Activated naive CD4-positive, alpha-beta T cell treated with Interleukin-2 at 50 U/mL for 16 hours (primary cell): ENCODE data around the gene CHST8.

Experiments used
- DNase-seq: peaks from one replicate; pipeline ENCODE4 v3.0.0-alpha.2; 2020

Gene CHST8

DNA sequence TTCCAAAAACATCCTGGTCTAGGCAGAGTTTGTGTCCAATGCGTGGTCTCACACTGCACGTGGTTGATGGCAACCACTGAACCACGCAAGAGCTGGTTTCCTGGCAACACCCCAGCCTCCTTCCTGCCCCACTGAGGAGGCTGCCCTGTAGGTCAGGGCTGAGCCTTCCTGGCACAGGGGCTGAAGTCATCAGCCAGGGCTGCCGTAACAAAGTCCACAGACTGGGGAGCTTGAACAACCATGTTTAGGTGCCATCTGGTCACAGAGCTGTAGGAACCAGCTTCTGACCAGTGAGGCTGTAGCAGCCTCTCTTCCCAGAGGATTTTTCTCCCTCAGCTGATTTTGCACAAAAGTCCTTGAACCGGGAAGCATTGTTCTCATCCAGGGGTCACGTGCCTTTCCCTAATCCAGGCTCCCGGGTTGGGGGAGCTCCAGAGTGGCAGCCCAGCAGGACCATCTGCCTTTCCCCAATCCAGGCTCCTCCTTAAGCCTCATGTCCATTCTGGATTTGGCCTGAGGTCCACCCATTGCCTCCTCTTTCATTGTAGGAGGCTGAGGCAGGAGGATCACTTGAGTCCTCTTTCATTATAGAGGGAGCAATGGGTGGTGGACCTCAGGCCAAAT lies 53.9 kb downstream of the CHST8 start:
- DNase-seq, result no peak

DNA sequence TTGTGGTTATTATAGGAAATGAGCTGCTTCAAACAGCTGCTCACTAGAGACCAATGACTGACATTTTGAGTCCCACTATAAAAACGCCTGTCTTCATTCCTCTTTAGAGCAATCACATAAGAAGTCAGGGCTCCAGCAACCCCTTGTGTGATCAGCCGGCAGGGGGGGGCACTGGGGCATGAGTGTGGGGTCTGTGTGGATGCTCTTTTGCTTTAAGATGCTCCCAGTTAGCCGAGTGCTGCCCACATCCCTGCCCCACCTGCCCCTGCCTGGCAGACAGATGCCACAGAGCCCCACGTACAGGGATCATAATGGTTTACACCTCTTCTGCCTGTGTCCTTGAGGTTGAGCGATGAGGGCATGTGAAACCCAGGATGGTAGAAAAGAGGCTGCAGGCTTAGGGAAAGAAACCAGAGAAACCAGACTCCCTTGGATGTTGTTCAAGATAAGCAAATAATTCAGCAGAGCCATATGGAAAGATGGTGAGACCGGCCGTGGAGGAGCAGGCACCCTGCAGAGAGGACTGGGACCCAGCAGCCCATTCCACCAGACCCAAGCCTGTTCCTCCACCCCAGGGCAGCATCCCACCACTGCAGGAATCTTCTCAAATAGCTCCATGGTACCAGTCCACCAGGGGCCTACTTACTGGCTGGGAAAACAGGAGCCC lies 55.4 kb downstream of the CHST8 start:
- no peak for DNase-seq

DNA sequence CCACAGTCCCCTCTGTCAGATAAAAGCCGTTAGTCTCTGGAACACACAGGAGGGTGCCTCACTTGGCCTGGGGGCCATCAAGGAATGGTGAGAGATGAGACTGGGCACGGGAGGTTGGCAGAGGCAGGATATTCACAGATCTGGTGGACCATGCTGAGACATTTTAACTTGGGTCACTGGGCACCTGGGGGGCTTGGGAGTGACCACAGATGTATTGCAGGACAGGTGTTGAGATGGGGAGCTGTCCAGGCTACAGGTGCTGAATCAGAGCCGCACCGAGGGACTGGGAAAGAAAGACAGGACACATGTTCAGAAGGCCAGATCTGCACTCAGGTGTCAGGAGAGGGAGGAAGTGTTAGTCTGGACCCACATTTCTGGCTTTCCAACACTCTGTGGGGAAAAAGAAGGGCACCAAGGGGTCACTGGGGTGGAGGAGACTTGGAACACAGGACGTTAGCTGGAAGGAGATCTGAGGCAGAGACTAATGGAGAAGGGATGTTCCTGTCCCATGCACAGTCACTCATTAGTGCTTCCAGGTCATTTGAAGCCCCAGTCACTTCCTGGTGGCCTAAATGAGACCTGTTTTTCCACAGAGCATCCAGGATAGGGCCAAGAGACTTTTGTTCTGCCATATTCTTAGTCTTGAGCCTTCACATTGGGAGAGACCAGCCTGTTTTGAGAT lies 56.1 kb downstream of the CHST8 start:
- DNase-seq, result no peak

DNA sequence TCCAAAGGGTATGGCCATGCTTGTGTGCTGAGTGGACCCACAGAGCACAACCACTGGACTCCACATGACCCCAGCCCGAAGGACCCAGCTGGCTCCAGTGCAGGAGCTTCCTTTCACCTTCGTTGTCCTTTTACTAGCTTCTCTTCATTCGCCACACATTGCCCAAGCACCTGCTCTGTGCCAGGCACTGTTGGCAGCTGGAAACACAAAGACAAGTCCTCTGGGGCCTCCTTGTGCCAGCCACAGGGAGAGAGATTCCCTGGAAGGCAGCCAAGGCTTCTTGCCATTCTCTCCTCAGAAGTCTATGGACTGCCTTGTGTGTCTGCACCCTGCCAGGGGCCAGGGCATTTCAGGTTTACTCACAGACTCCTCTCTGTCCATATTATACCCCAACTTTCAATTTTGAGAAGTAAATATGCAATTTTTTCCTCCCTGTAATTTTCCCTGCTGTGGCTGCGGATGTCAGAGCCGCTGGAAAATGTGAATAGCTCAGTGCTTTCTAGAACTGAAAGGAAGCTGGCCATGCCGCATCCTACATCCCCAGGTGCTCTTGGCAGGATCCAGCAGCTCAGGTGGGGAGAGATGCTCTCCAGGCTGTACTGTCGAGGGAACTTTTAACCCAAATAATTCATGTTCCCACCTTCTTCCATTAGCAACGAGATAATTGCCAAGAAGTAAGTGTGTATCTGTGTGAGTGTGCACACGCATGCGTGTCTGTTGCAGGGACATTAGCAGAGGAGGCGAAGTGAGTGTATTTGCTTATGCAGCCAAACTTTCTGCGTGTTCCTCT lies 57.2 kb downstream of the CHST8 start:
- no peak for DNase-seq

DNA sequence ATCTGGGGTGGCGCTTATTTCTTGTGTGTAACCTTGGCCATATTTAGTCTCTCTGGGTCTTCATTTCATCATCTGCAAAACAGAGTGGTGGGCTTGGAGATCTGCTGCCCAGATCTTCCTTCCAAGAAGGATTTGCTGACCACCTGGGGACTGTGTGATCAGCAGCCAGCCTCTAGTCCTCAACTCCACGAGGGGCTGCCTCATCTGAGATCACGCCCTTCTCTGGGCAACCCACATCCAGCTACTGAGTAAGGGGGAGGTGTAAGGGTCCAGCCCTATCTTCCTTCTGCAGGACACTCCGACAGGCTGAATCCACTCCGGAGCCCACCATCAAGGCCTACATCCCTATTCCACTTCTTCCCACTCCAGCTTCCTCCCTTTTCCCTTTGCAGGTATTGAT lies 57.9 kb downstream of the CHST8 start:
- no peak for DNase-seq

DNA sequence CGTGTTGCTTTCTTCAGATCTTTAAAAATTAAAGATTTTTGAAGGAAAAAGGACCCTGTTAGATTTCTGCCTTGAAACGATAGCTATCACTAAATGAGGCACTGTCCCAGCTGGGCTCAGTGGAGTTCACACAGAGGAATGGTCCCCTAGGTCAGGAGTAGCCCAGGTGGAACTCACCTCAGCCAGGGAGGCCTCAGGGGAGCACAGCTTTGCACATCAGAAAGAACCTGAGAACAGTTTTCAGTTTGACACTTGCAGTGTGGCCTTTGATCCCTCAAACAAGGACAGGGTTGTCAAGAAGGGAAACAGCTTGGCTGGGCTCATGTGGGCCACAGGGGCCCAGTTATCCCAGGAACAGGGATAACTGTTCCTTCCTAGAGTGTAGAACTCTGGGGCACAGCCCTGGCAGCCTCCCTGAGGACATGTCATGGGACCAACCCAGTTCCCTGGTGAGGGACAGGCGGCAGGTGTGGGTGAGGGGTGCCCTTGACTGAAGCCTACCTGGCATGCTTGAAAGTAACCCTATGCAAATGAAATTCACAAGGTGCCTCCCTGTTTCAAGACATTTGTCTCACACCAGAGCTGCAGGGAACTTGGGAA lies 59.4 kb downstream of the CHST8 start:
- no peak for DNase-seq

DNA sequence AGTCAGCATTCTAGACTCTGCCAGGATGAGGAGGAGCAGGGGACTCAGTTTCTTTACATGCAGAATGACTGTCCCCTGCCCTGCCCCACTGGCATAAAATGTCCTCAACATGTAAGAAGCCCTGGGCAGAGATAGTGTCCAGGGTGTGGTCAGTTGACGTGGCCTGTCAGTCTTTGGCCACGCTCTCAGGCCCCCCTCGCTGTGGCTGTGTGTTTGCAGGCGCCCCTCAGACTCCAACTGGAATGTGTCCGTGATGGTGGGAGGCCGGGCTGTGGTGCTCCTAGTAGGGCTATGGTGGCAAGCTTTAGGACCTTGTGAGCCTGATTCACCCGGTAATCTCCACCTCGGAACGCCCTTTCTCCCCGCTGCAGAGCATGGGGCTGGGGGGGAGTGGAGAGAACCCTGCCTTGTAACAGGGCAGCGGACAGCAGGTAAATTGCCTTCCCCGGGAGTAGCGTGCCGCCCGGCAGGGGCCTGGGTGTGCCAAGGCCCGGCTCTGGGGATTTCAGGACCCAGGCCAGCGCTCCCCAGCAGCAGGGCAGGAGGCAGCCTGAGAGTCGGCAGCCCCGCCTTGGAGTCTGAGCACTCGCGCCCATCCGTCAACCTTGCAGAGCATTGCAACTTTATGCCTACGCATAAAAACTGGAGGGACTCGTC lies 62.3 kb downstream of the CHST8 start:
- no peak for DNase-seq

DNA sequence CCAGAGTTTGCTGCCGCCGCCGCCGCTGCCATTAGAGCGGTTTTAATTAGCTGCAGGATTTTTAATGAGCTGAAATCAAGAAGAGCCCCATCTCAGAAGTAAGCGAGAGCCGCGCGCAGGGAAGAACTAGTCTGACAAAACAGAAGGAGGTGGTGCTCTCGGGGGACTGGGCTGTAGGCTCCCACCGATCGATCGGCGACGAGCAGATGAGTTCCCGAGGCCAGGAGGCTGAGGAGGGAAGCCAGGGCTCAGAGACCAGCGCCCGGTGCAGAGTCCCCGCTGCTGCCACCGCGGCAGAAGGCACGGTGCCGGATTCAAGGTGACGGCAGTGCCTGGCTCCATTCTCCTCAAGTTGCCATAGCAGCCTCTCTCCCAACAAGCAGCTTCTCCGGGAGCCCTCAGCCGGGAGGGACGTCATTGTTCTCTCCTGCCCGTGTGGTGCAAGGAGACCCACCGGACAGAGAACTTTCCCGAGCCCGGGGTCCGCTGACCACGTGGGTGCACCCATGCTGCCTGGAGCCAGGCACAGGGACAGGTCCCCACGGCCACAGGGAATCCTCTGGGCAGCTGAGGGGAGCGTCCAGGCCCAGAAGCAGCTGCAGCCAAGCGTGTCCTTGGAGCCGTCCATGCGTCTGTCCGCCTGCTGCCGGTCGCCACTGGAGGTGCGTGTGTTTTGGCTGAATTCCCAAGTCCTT lies 62.9 kb downstream of the CHST8 start:
- no peak for DNase-seq

DNA sequence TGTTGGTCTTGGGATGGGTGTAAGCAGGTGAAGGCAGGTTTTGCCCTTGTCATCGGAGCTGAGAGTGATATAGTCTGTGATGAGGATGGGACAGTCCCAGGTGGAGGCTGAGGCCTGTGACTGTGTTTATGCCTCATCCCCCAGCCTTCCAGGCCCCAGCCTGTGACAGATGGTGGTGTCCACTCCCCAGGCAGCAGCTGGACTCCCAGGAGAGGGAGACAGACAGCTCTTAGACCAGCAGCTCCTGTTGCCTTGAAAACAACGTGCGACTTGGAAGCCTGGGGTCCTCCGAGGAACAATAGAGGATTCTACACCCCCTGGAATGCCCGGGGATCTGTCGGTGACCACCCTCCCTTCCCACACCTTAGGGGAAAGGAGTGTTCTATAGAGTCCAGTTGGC lies 63.8 kb downstream of the CHST8 start:
- DNase-seq, result no peak

DNA sequence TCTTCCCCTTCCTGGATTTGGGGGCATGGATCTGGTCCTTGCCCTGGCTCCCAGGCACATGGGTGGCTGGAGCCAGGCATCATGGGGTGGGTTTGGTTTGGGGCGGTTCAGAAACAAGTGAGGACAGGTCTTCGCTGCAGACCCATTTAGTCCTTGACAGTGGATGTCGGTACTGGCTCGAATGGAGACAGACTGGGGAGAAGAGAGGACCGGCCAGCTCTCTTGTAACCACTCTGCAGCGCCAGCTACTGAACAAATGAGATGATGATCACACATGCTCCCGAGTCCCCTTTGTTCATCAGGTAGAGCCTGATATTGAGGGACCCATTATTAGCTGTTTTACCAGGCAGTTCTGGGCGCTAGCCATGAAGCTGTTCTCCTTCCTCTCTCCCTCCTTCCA lies 64.5 kb downstream of the CHST8 start:
- no peak for DNase-seq

DNA sequence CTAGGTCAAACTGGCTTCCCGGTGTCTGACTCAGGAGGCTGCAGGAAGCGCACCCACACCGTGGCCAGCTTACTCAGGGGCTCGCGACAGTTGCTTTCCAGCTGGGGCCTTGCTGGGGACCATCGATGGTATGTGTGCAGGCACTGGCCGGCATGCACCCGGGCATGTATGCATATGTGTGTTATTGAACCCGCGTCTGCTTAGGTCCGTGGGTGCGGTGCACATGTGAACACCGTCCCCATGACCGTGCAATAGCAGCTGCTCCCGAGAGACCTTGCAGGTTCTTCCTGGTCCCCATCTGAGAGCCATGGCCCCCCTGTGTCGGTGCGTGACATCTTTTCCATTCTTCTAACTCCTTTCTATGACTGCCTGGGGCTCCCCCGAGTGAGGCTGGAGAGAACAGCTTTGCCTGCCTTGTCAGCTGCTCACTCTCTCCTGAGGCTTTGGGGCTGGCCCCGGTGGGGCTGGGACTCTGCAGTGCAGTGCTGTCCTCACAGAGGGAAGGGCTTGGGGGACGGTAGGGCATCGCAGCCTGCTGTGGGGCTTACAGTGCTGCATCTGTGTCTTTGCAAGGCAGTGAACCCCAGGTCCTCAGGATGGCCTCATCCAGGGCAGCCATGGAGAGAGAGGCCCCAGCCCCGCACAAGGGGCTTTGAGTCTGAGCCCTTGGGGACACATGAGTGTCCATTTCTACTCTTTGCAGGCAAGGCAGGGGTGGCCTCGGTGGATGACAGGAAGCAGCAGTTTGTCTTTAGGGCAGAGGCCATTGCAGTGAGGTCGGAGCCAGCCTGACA lies 65.1 kb downstream of the CHST8 start:
- DNase-seq, result no peak

DNA sequence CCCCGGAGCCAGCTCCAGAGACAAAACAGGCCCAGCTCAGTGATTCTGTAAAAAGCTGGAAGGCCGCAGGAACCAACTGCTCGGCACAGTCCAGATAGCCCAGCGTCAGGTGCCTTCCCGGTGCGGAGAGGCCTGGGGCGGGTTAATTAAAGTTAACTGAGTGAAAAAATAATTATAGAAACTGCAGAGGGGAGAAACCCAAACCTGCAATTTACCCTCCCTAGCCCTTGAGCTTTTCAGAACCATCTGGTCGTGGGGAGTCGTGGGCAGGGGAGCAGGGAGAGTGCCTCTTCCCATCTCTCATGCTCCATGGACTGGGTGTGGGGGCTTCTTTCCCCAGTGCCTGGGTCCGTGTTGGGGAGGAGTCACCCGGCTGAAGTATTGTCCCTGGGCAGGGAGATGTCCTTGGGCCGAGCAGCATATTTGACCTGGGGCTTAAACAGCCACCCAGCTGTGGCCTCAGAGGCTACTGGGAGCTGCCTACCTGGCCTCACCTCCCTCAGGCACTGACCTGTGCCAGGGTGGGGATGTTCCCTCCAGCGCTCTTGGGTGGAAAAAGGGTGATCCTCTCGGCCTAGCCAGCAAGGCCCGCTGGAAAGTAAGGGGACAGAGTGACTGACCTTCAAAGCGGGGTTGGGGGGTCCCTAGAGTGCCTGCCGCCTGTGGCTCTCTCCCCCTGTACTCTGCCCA lies 65.9 kb downstream of the CHST8 start:
- no peak for DNase-seq

DNA sequence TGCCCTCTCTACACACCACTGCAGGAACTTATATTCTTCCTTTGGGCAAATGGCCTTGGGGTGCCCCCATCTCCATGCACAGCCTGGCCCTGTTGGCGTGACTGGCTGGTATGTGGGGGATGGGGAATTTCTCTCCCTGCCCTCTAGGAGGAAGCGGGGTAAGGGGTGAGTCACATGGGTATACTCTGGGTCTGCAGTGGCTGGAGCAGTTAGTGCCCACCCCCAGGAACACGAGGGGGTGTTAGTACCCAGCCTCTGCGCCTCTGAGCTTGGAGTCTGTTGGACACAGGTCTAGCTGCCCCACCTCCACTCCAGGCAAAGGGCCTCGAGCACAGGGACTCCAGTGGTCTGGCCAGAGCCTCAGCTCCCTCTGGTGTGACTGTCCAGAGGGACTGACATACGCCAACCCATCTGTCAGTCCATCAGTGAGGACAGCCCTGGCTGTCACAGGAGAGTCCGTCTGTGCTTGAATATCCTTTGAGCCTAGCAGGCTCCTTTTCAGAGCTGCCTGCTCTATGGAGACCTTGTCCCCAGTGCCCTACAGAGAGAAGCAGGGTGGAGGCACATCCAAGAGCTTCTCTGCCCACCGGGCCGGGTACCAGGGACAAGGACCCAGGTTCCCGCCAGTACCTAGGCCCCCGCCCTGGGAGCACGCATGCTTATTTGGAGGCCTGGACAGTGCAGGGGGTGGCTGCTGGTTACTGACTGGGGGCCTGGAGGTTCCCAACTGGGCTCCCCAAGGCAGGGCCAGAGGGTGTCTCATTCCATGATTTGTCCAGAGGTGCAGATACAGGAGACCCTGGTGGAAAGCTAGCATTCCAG lies 66.6 kb downstream of the CHST8 start:
- DNase-seq, result no peak

DNA sequence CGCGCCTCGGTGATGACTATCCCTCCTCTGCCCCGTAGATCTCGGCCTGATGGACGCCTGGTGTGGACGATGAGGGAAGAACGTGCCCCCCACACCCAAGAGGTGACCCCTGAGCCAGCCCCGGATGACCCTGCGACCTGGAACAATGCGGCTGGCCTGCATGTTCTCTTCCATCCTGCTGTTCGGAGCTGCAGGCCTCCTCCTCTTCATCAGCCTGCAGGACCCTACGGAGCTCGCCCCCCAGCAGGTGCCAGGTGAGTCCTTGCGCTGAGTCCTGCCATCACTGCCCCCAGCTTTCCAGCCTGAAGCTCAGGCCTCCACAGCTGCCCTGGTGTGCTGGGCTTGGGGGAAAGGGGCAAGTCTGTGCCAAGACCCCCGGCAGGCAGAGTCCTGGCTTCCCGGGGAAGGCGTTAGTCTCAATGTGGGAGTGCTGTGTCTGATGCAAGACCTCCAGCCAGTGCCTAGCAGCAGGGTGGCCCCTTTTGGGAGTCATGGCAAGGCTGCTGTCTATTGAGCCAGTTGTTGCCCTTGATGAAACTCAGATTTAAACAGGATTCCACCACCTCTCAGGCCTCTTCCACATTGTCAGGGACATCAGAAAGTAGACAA lies 67.5 kb downstream of the CHST8 start:
- DNase-seq, result no peak

DNA sequence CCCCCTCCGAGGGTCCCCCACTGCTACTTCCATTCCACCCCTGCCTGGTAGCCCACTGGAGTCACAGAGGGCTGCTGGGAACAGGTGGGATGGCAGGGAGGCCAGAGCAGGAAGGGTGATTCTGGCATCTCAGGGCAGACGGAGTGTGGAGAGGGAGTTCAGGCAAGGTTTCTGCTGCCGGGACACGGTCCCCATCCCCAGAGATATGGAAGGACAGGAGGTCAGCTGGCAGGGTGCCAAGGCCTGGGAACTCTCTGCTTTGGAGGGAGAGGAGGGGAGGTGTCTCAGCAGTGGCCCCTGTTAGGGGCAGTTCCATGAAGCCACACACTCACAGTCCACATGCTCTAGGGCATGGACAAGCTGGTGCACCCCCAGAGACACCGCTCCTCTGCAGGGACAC lies 68.1 kb downstream of the CHST8 start:
- DNase-seq, result no peak

DNA sequence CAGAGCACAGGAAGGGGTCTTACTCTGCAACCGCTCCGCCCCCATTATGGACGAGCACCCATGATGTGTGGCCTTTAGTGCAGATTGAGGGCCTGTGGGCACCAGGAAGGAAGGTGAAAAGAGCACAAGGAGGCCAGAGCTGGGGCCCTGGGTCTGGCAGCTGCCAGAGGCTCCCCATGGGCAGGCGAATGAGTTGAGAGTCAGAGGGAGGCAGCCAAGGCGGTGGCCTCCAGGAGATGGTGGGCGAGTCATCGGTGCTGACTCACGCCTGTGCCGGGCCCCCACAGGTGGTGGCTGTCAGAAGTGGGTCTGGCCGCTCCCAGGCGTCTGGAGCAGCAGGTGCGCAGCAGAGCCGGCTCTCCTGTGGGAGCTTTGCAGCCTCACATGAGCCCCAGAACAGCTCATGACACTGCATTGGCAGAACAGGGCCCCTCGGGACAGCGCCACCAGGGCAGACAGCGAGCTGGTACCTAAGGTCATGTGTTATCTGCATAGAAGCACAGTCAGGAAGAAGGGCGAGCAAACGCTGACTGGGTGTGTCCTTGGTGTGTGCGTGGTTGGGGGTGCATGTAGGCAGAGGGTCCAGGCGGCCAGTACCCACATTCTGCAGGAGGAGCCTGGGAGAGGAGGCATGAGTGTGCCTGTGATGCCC lies 68.8 kb downstream of the CHST8 start:
- no peak for DNase-seq

DNA sequence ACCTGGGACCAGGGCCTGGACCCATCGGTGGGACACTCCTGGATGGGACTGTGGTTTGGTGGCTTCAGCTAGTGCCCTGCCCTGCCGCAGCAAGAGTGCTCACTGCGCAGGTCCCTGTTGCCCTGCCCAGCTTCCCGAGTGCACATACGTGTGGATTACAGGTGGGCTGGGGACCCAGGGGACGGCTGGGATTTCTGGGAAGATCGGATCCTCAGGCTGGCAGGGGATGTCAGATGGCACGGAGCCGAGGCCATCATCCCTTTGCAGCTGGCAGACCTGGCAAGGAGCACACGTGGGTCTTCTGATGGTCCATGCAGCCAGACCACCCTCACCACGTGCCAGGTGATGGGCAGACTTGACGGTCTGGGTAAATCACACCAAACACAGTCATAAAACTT lies 69.3 kb downstream of the CHST8 start:
- no peak for DNase-seq

DNA sequence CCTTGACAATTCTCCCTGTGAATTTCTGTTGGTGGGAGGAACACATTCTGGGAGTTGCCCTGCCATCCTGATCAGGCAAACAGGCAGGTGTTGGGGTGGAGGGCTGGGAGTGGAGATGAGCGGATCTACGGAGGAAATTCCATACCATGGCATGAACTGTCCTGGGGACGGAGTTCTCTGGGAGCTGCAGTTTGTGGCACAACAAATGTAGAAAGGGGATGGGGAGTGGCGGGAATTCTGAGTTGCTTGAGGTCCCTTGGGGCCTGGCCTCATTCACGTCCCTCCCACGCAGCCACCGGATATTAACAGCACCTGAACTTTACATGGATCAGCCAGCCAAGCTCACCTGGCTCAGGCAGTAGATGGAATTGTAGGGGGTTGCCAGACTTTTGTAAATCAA lies 70.0 kb downstream of the CHST8 start:
- no peak for DNase-seq

DNA sequence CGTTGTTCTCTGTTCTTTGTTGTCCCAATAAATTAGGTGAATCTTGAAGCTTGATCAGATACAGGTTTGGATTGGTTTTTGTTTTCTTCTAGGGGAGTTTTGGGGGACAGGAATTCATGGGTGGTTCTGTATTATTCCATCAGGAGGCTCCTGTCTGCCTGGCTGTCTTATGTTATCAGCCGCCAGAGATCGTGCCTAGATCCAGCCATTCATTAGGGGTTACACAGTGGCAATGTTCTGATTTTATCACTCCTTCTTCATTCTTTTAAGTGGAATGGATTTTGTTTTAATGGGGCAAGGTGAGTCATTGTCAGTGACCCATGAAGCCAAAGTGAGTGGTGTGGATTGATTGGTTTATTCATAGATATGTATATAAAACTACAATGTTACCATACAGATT lies 71.9 kb downstream of the CHST8 start:
- no peak for DNase-seq
